ENCODE data around the gene CSMD2. TPM values are rescaled to one million over a fixed set of nuclear protein-coding genes. Genes with fewer than 3 reads are reported as not detected.

Gene CSMD2
- total RNA-seq, 2 experiments from 2014 or later, result not detected

DNA sequence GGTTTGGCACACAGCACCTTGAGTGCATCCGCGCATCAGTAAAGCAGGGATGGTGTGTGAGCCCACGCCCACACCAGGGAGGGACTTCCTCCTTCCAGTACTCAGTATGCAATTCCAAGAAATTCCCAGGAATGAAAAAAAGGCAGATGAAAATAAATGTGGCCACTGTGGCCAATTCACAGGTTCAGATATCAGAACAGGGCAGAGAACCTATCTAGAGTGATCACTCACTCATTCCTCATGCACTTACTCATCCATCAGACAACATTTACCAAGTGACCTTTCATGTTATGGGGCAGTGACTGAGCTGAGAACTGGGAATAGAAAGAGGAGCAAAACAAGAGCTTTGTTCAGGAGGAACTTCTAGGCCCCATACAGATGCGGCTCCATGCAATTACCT is 578.9 kb downstream of the CSMD2 start:
- H3K4me1 ChIP-seq (ENCODE audit: insufficient read depth, low read length), result no peaks in the 10 kb centered on the region
- H3K36me3 Mint-ChIP-seq (ENCODE audit: low read depth), result no peaks in the 10 kb centered on the region
- H3K4me3 ChIP-seq (ENCODE audit: low read length), result no peak overlapping the region
- no peaks in the 10 kb centered on the region for H3K9me3 Mint-ChIP-seq
- POLR2A ChIA-PET, result no interaction called here
- no peaks in the 10 kb centered on the region for H3K36me3 ChIP-seq (ENCODE audit: insufficient read depth, low read length)
- TF ChIP-seq, protein P1, sequence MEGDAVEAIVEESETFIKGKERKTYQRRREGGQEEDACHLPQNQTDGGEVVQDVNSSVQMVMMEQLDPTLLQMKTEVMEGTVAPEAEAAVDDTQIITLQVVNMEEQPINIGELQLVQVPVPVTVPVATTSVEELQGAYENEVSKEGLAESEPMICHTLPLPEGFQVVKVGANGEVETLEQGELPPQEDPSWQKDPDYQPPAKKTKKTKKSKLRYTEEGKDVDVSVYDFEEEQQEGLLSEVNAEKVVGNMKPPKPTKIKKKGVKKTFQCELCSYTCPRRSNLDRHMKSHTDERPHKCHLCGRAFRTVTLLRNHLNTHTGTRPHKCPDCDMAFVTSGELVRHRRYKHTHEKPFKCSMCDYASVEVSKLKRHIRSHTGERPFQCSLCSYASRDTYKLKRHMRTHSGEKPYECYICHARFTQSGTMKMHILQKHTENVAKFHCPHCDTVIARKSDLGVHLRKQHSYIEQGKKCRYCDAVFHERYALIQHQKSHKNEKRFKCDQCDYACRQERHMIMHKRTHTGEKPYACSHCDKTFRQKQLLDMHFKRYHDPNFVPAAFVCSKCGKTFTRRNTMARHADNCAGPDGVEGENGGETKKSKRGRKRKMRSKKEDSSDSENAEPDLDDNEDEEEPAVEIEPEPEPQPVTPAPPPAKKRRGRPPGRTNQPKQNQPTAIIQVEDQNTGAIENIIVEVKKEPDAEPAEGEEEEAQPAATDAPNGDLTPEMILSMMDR (IDR thresholded peaks at IDR 0.05), result no peak
- intact Hi-C loops (cut with DNase I, micrococcal nuclease), result no loop called here
- no peaks in the 10 kb centered on the region for H3K9me3 ChIP-seq (ENCODE audit: control insufficient read depth in 1 of 2, insufficient read depth in 1 of 2, low read length in 2 of 2)
- no peaks in the 10 kb centered on the region for H3K27me3 ChIP-seq (ENCODE audit: control insufficient read depth in 1 of 2, insufficient read depth in 2 of 2, low read length in 2 of 2)
- H3K27ac Mint-ChIP-seq, result no peak overlapping the region
- H3K4me1 Mint-ChIP-seq (ENCODE audit: low read depth), result no peaks in the 10 kb centered on the region
- H3K4me3 Mint-ChIP-seq, result no peak overlapping the region
- ATAC-seq (ENCODE audit: poor library complexity) (no peak), DNase-seq (no peak)
- H3K27me3 Mint-ChIP-seq, result peaks cover 21% of the 10 kb centered on the region
- H3K27ac ChIP-seq (ENCODE audit: low read depth in 1 of 2, low read length in 2 of 2), result no peak overlapping the region
- CTCF ChIA-PET, result no interaction called here

DNA sequence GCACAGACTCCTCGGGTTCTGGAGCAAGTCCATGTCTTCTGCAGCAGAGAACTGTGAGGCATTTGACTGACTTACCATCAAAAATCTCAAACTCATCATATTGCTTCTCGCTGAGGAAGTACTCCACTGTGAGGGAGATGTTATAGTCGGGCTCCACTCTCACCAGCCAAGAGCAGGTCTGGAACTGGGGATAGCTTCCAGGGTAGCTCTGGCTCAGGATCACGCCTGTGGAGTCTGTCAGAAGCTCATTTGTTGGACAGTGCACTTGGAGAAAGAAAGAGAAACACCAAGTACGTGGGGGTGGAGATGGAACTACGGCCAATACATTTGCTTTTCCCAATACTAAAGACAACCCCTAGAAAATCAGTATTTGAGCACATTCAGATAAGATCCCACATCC is 581.5 kb downstream of the CSMD2 start:
- Mint-ChIP-seq H3K27ac (no peak overlapping the region), H3K27me3 (peaks cover 39% of the 10 kb centered on the region), H3K4me1 (ENCODE audit: low read depth) (no peaks in the 10 kb centered on the region), H3K4me3 (no peak overlapping the region), H3K36me3 (ENCODE audit: low read depth) (no peaks in the 10 kb centered on the region), H3K9me3 (no peaks in the 10 kb centered on the region)
- intact Hi-C loops (cut with DNase I, micrococcal nuclease), result no loop called here
- ATAC-seq (ENCODE audit: poor library complexity) (no peak), DNase-seq (no peak)
- H3K27ac ChIP-seq (ENCODE audit: low read depth in 1 of 2, low read length in 2 of 2), result no peak overlapping the region
- H3K4me1 ChIP-seq (ENCODE audit: insufficient read depth, low read length), result no peaks in the 10 kb centered on the region
- TF ChIP-seq, protein P1 (IDR thresholded peaks at IDR 0.05), result no peak
- no peaks in the 10 kb centered on the region for H3K36me3 ChIP-seq (ENCODE audit: insufficient read depth, low read length)
- ChIA-PET POLR2A (no interaction called here), CTCF (no interaction called here)
- H3K4me3 ChIP-seq (ENCODE audit: low read length), result no peak overlapping the region
- no peaks in the 10 kb centered on the region for H3K9me3 ChIP-seq (ENCODE audit: control insufficient read depth in 1 of 2, insufficient read depth in 1 of 2, low read length in 2 of 2)
- H3K27me3 ChIP-seq (ENCODE audit: control insufficient read depth in 1 of 2, insufficient read depth in 2 of 2, low read length in 2 of 2), result peaks cover 3 to 5% of the 10 kb centered on the region in 2 experiments

DNA sequence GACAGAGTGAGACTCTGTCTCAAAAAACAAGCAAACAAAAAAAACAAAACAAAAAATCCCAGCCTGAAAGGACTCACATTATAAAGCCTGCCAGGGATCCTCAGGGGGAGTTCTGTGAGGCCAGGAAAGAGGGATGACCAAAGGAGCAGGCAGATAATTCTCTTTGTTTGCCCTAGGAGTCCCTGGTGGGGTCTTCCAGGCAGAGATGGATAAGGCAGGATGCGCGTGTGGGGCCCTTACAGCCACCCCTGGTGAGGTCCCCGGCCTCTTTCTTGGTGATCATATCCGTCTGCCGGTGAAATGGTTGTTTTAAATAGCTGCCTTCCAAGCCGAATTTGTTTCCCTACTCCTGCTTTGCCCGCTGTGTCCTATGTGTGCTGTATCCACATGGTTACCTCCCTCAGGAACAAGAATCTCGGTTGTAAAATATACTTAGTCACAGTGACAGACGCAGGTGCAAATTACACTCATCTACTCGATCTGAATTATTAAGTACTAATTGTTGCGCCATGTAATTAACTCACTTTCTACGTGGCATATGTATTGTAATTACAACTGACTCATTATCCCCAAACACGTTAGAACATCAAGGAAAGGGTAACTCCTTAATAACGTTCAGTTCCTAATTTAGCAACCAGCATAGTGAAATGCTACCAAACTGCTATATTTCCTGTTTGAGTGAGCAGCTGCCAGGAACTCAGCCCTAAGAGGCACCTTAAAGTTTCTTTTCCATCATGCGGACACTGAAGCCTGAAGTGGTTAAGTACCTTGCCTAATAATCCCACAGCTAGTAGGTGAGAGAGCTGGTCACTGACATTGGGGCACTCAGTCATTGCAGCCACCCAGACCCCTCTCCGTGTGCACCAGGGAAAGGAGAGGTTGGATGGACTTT is 586.2 kb downstream of the CSMD2 start:
- no peak overlapping the region for H3K27ac ChIP-seq (ENCODE audit: low read depth in 1 of 2, low read length in 2 of 2)
- ChIA-PET POLR2A (no interaction called here), CTCF (no interaction called here)
- H3K9me3 ChIP-seq (ENCODE audit: control insufficient read depth in 1 of 2, insufficient read depth in 1 of 2, low read length in 2 of 2), result no peaks in the 10 kb centered on the region
- H3K27me3 ChIP-seq (ENCODE audit: control insufficient read depth in 1 of 2, insufficient read depth in 2 of 2, low read length in 2 of 2), result peaks cover 11 to 20% of the 10 kb centered on the region in 2 experiments
- TF ChIP-seq, protein P1 (IDR thresholded peaks at IDR 0.05), result no peak
- peaks cover 2% of the 10 kb centered on the region for H3K9me3 Mint-ChIP-seq
- H3K4me3 ChIP-seq (ENCODE audit: low read length), result no peak overlapping the region
- H3K4me1 ChIP-seq (ENCODE audit: insufficient read depth, low read length), result no peaks in the 10 kb centered on the region
- intact Hi-C loops (cut with DNase I, micrococcal nuclease), result no loop called here
- DNase-seq (no peak), ATAC-seq (ENCODE audit: poor library complexity) (no peak)
- H3K36me3 ChIP-seq (ENCODE audit: insufficient read depth, low read length), result no peaks in the 10 kb centered on the region
- H3K36me3 Mint-ChIP-seq (ENCODE audit: low read depth), result no peaks in the 10 kb centered on the region
- no peak overlapping the region for H3K4me3 Mint-ChIP-seq
- no peaks in the 10 kb centered on the region for H3K4me1 Mint-ChIP-seq (ENCODE audit: low read depth)
- H3K27ac Mint-ChIP-seq, result no peak overlapping the region
- peaks cover 68% of the 10 kb centered on the region for H3K27me3 Mint-ChIP-seq

Data from CD4-positive, alpha-beta T cell (primary cell).